SK-N-SH (cell line): Measurements from ENCODE around the gene ECEL1. TPM values are rescaled to one million over a fixed set of nuclear protein-coding genes. Genes with fewer than 3 reads are reported as not detected.

Source experiments
- CTCF ChIA-PET: fragments of 300-600, 350-600 bp; formaldehyde crosslinking; extraction: SDS; loops from one replicate; lab custom pipeline; 2021; lab: Yijun Ruan, JAX
- POLR2A ChIA-PET: fragments of 350-600 bp; sonication (Branson Sonifier 250); formaldehyde crosslinking; extraction: SDS; loops from one replicate; lab custom pipeline; 2020; ENCODE audit warnings: antibody characterized with exemption, inconsistent platforms; lab: Yijun Ruan, JAX
- DNase-seq: peaks from one replicate; pipeline ENCODE4 v3.0.0; 2012
- H2AFZ ChIP-seq: fragments of 200-600 bp; sonication (generic); 2 replicates; pipeline ENCODE4 v1.8.1; 2016; ENCODE audit warnings: antibody characterized with exemption, mild to moderate bottlenecking, low read depth
- H3F3A ChIP-seq: fragments of 200-600 bp; sonication (generic); replicated peaks from 2 replicates; pipeline ENCODE3; 2016; ENCODE audit warnings: antibody characterized with exemption, mild to moderate bottlenecking; ENCODE audit not compliant: insufficient read depth
- H3K27ac ChIP-seq, 2 experiments: fragments of 200-500 bp in 1 of 2; fragments of 200-600 bp in 1 of 2; sonication (Bioruptor generic) in 1 of 2; sonication (generic), shearing (Covaris generic) in 1 of 2; 2 replicates each; pipeline versions ENCODE4 v1.5.1 to v1.6.1; 2014 to 2016; ENCODE audit warnings: low read depth in 2 of 2, inconsistent platforms in 1 of 2, low read length in 1 of 2, mild to moderate bottlenecking in 1 of 2, mixed read lengths in 1 of 2
- H3K27me3 ChIP-seq: fragments of 200-600 bp; sonication (generic), shearing (Covaris generic); 2 replicates; pipeline ENCODE4 v1.6.1; 2016; ENCODE audit warnings: mixed run types; ENCODE audit not compliant: insufficient read depth
- H3K36me3 ChIP-seq, 2 experiments: fragments of 200-500 bp in 1 of 2; fragments of 200-600 bp in 1 of 2; sonication (Bioruptor generic) in 1 of 2; sonication (generic) in 1 of 2; replicated peaks in 1 of 2; 2 replicates each; pipeline versions ENCODE3 to v1.5.1; 2014 to 2016; ENCODE audit warnings: low read length in 1 of 2, mild to moderate bottlenecking in 1 of 2; ENCODE audit not compliant: insufficient read depth in 2 of 2, control insufficient read depth in 1 of 2
- H3K4me1 ChIP-seq, 2 experiments: fragments of 200-500 bp in 1 of 2; fragments of 200-600 bp in 1 of 2; sonication (Bioruptor generic) in 1 of 2; sonication (generic), shearing (Covaris generic) in 1 of 2; 2 replicates each; pipeline versions ENCODE4 v1.5.1 to v1.6.1; 2014 to 2016; ENCODE audit warnings: low read depth in 1 of 2, low read length in 1 of 2, mixed run types in 1 of 2; ENCODE audit not compliant: insufficient read depth in 2 of 2, control insufficient read depth in 1 of 2
- H3K4me2 ChIP-seq: fragments of 200-600 bp; sonication (generic), shearing (Covaris generic); 2 replicates; pipeline ENCODE4 v1.6.1; 2017; ENCODE audit warnings: mixed run types
- H3K4me3 ChIP-seq, 2 experiments: fragments of 200-500 bp in 1 of 2; fragments of 200-600 bp in 1 of 2; sonication (Bioruptor generic) in 1 of 2; sonication (generic), shearing (Covaris generic) in 1 of 2; 2 replicates each; pipeline versions ENCODE4 v1.5.1 to v1.8.1; 2014 to 2016; ENCODE audit warnings: low read depth in 2 of 2, inconsistent platforms in 1 of 2, low read length in 1 of 2, mild to moderate bottlenecking in 1 of 2, mixed read lengths in 1 of 2, moderate library complexity in 1 of 2
- H3K79me2 ChIP-seq: fragments of 200-600 bp; sonication (generic); 2 replicates; pipeline ENCODE4 v1.8.1; 2017; ENCODE audit warnings: mild to moderate bottlenecking; ENCODE audit not compliant: insufficient read depth
- H3K9ac ChIP-seq: fragments of 200-600 bp; sonication (generic); 2 replicates; pipeline ENCODE4 v1.6.1; 2017; ENCODE audit warnings: mixed run types
- H3K9me2 ChIP-seq: fragments of 200-600 bp; sonication (generic); 2 replicates; pipeline ENCODE4 v1.6.1; 2017; ENCODE audit warnings: mixed run types
- H3K9me3 ChIP-seq: fragments of 200-600 bp; sonication (generic); 2 replicates; pipeline ENCODE4 v1.6.1; 2017; ENCODE audit warnings: mixed run types, mild to moderate bottlenecking, moderate library complexity
- H4K20me1 ChIP-seq: fragments of 200-600 bp; sonication (generic); 2 replicates; pipeline ENCODE4 v1.6.1; 2017; ENCODE audit warnings: mild to moderate bottlenecking, mixed run types; ENCODE audit not compliant: insufficient read depth
- EP300 ChIP-seq, 2 experiments: IDR thresholded peaks; 2 replicates each; pipeline versions ENCODE4 v1.4.0 to v1.6.1; 2012; ENCODE audit warnings: borderline replicate concordance in 1 of 2, low read depth in 1 of 2, low read length in 1 of 2
- FOSL2 ChIP-seq: IDR thresholded peaks from 2 replicates; pipeline ENCODE4 v1.4.0; 2012; ENCODE audit warnings: low read depth, mild to moderate bottlenecking, moderate library complexity, borderline replicate concordance
- GABPA ChIP-seq: IDR thresholded peaks from 2 replicates; pipeline ENCODE4 v1.4.0; 2012; ENCODE audit warnings: low read depth, mild to moderate bottlenecking
- GATA2 ChIP-seq: sonication (generic); formaldehyde crosslinking; IDR thresholded peaks from 2 replicates; pipeline ENCODE4 v1.5.0; 2020; ENCODE audit warnings: mild to moderate bottlenecking, missing genetic modification reagents
- JUND ChIP-seq: IDR thresholded peaks from 2 replicates; pipeline ENCODE4 v1.4.0; 2012
- MAX ChIP-seq: IDR thresholded peaks from 2 replicates; pipeline ENCODE4 v1.4.0; 2012; ENCODE audit warnings: low read depth
- NFIC ChIP-seq: IDR thresholded peaks from 2 replicates; pipeline ENCODE4 v1.4.0; 2012; ENCODE audit warnings: borderline replicate concordance
- POLR2AphosphoS5 ChIP-seq: IDR thresholded peaks from 2 replicates; pipeline ENCODE4 v1.6.1; 2012; ENCODE audit warnings: low read depth, low read length
- RAD21 ChIP-seq: IDR thresholded peaks from 2 replicates; pipeline ENCODE4 v1.6.1; 2012; ENCODE audit warnings: mild to moderate bottlenecking, low read length
- REST ChIP-seq: IDR thresholded peaks from 2 replicates; pipeline ENCODE4 v1.6.1; 2012; ENCODE audit warnings: mild to moderate bottlenecking, low read depth, low read length, moderate library complexity
- SIN3A ChIP-seq: IDR thresholded peaks from 2 replicates; pipeline ENCODE4 v1.6.1; 2012; ENCODE audit warnings: low read depth, mild to moderate bottlenecking, low read length, moderate library complexity, borderline replicate concordance
- SMC3 ChIP-seq: IDR thresholded peaks from 2 replicates; pipeline ENCODE4 v1.6.1; 2012; ENCODE audit warnings: low read depth, low read length, improper control_type of control experiment
- YY1 ChIP-seq: IDR thresholded peaks from 2 replicates; pipeline ENCODE4 v1.4.0; 2012; ENCODE audit warnings: low read depth, mild to moderate bottlenecking
- ZBTB33 ChIP-seq: IDR thresholded peaks from 2 replicates; pipeline ENCODE4 v1.4.0; 2012; ENCODE audit warnings: low read depth, borderline replicate concordance
- WGBS: methylation state at CpG from one replicate; pipeline ENCODE4 v1.1.6; 2017; ENCODE audit warnings: low lambda C conversion rate; 5-methylcytosine and 5-hydroxymethylcytosine counted together
- polyA plus RNA-seq, 3 experiments: library from polyadenylated mRNA; depleted of rRNA; stranded (reverse); fragments of >200 nt; gene quantifications; 2 replicates each; pipeline ENCODE4 v1.2.3, GENCODE V29; 2012

The ECEL1 gene
- polyA plus RNA-seq, 1 of the 3 experiments (the other 2 are of a cell fraction), result not detected

GRCh38 chr2:232466221-232466620, 21.4 kb downstream of the ECEL1 start:
- Histone ChIP-seq H3K27me3 (0 out of 2 replicates have a peak, but pooled peaks cover 16% of the 10 kb centered on the region), H3K9me2 (no peaks in the 10 kb centered on the region), H3K79me2 (no peaks in the 10 kb centered on the region), H3K4me2 (no peak overlapping the region), H3K9me3 (no peaks in the 10 kb centered on the region), H3K9ac (no peak overlapping the region), H2AFZ (no peak overlapping the region), H4K20me1 (no peaks in the 10 kb centered on the region), H3K36me3 (no peaks in the 10 kb centered on the region), H3K4me1 (no peaks in the 10 kb centered on the region), H3K27ac (no peak overlapping the region), H3K4me3 (no peak overlapping the region), H3F3A (peaks cover 3% of the 10 kb centered on the region)
- DNase-seq, result no peak
- 55% methylated on average over 7 of the region's 7 CpGs for WGBS
- CTCF ChIA-PET, result interaction anchor here (1.0 kb wide), 1 partner anchor 22 kb away, joined by 3 read pairs; no protein-coding TSS in a partner anchor
- TF ChIP-seq GATA2 (CRISPR knock-in tag), result no peak
- TF ChIP-seq SIN3A, result no peak
- TF ChIP-seq YY1, result no peak
- no peak for TF ChIP-seq MAX
- no peak for TF ChIP-seq JUND
- no peak for TF ChIP-seq EP300 (IDR thresholded peaks at IDR 0.05; ENCODE audit: borderline replicate concordance in 1 of 2, low read depth in 1 of 2, low read length in 1 of 2)
- no peak for TF ChIP-seq POLR2AphosphoS5
- TF ChIP-seq ZBTB33, result no peak
- no peak for TF ChIP-seq NFIC
- TF ChIP-seq GABPA, result no peak
- TF ChIP-seq SMC3, result no peak
- no peak for TF ChIP-seq REST
- no peak for TF ChIP-seq RAD21
- TF ChIP-seq FOSL2, result no peak
- POLR2A ChIA-PET, result no interaction called here
